ENCODE measurements around the gene SLC39A12. TPM values are rescaled to one million over a fixed set of nuclear protein-coding genes. Genes with fewer than 3 reads are reported as not detected.

SLC39A12 gene
- total RNA-seq, 2 donors from 2014 or later, result not detected

- Mint-ChIP-seq H3K9me3 (no peaks in the 10 kb centered on the region), H3K36me3 (ENCODE audit: insufficient read depth in 2 of 2) (no peaks in the 10 kb centered on the region), H3K27ac (no peak overlapping the region), H3K27me3 (ENCODE audit: low read depth) (no peaks in the 10 kb centered on the region), H3K4me3 (no peak overlapping the region), H3K4me1 (ENCODE audit: low read depth) (no peaks in the 10 kb centered on the region)
- no peak for DNase-seq
- no peak for ATAC-seq (replicated peaks in 1 of 2)
These were observed 91.7 kb downstream of the SLC39A12 start for GRCh38 chr10:18043148-18044006.

GRCh38 chr10:18044976-18045720, 93.4 kb downstream of the SLC39A12 start:
- ATAC-seq (replicated peaks in 1 of 2), result no peak

GRCh38 chr10:18056583-18056982, 104.9 kb downstream of the SLC39A12 start:
- H3K27ac Mint-ChIP-seq, result no peak overlapping the region
- ATAC-seq (replicated peaks in 1 of 2), result no peak
- no peak for DNase-seq
- no peaks in the 10 kb centered on the region for H3K27me3 Mint-ChIP-seq (ENCODE audit: low read depth)
- no peak overlapping the region for H3K4me3 Mint-ChIP-seq
- no peaks in the 10 kb centered on the region for H3K4me1 Mint-ChIP-seq (ENCODE audit: low read depth)
- H3K9me3 Mint-ChIP-seq, result peaks cover 0 to 3% of the 10 kb centered on the region in 2 donors
- no peaks in the 10 kb centered on the region for H3K36me3 Mint-ChIP-seq (ENCODE audit: insufficient read depth in 2 of 2)

More at GRCh38 chr10:18044976-18045720, 93.4 kb downstream of the SLC39A12 start:
- no peak for DNase-seq
- Mint-ChIP-seq H3K4me1 (ENCODE audit: low read depth) (no peaks in the 10 kb centered on the region), H3K27ac (no peak overlapping the region), H3K27me3 (ENCODE audit: low read depth) (no peaks in the 10 kb centered on the region), H3K9me3 (no peaks in the 10 kb centered on the region), H3K36me3 (ENCODE audit: insufficient read depth in 2 of 2) (no peaks in the 10 kb centered on the region), H3K4me3 (no peak overlapping the region)

GRCh38 chr10:18059826-18060559, 108.3 kb downstream of the SLC39A12 start:
- peaks cover 0 to 5% of the 10 kb centered on the region in 2 donors for H3K9me3 Mint-ChIP-seq
- no peaks in the 10 kb centered on the region for H3K4me1 Mint-ChIP-seq (ENCODE audit: low read depth)
- H3K36me3 Mint-ChIP-seq (ENCODE audit: insufficient read depth in 2 of 2), result no peaks in the 10 kb centered on the region
- H3K27ac Mint-ChIP-seq, result no peak overlapping the region
- no peak for ATAC-seq (replicated peaks in 1 of 2)
- no peak overlapping the region for H3K4me3 Mint-ChIP-seq
- H3K27me3 Mint-ChIP-seq (ENCODE audit: low read depth), result no peaks in the 10 kb centered on the region
- no peak for DNase-seq

DNA sequence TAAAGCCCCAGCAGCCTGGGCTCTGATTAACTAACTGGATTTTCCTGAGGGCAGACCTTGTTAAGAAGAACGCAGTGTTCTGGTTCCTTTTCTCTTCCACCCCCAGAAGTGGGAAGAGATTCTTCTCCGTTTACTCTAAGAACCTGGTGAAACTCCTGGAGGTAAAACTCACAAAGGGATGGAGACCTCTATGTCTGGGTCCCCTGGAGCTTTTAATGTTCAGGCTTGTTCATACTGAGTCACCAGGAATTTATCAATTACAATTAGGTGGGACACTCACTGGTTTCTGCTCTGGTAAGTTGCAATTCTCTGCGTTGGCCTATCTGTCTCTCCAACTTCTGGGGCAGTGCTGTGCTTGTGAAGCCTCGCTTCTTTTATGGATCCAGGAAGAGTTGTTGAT, 115.2 kb downstream of the SLC39A12 start:
- H3K27me3 Mint-ChIP-seq (ENCODE audit: low read depth), result no peaks in the 10 kb centered on the region
- ATAC-seq (replicated peaks in 1 of 2) (no peak), DNase-seq (no peak)
- no peaks in the 10 kb centered on the region for H3K4me1 Mint-ChIP-seq (ENCODE audit: low read depth)
- peaks cover 2 to 3% of the 10 kb centered on the region in 2 donors for H3K9me3 Mint-ChIP-seq
- H3K27ac Mint-ChIP-seq, result no peak overlapping the region
- H3K4me3 Mint-ChIP-seq, result no peak overlapping the region
- peaks cover 0 to 2% of the 10 kb centered on the region in 2 donors for H3K36me3 Mint-ChIP-seq (ENCODE audit: insufficient read depth in 2 of 2)

- DNase-seq (no peak), ATAC-seq (replicated peaks in 1 of 2) (no peak)
- Mint-ChIP-seq H3K4me3 (no peak overlapping the region), H3K27ac (no peak overlapping the region), H3K9me3 (peaks cover 0 to 3% of the 10 kb centered on the region in 2 donors), H3K4me1 (ENCODE audit: low read depth) (no peaks in the 10 kb centered on the region), H3K36me3 (ENCODE audit: insufficient read depth in 2 of 2) (peaks cover 0 to 2% of the 10 kb centered on the region in 2 donors), H3K27me3 (ENCODE audit: low read depth) (no peaks in the 10 kb centered on the region)
These were observed 116.7 kb downstream of the SLC39A12 start for GRCh38 chr10:18068401-18068800.

GRCh38 chr10:18071591-18071990, 119.9 kb downstream of the SLC39A12 start:
- Mint-ChIP-seq H3K27ac (no peak overlapping the region), H3K4me3 (no peak overlapping the region), H3K9me3 (no peaks in the 10 kb centered on the region), H3K36me3 (ENCODE audit: insufficient read depth in 2 of 2) (no peaks in the 10 kb centered on the region), H3K4me1 (ENCODE audit: low read depth) (no peaks in the 10 kb centered on the region), H3K27me3 (ENCODE audit: low read depth) (no peaks in the 10 kb centered on the region)
- DNase-seq (no peak), ATAC-seq (replicated peaks in 1 of 2) (no peak)

DNA sequence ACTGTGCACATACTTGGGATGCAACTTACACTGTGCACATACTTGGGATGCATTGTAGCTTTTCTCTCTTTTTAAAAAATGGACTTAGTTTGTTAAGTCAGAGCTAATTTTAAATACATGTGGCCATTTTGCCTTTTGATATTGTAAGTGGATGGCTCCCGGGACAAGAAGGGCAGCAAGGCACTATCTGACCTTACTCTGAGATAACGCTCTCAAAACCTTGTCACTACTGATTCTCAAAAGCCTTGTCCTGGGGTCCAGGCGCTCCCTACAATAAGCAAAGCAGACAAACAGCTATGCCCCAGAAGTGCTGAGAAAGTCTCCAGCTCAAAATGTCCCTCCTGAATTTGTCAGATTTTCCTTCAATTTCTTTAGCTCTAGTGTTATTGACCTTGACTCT, 121.6 kb downstream of the SLC39A12 start:
- H3K27ac Mint-ChIP-seq, result no peak overlapping the region
- H3K9me3 Mint-ChIP-seq, result no peaks in the 10 kb centered on the region
- H3K36me3 Mint-ChIP-seq (ENCODE audit: insufficient read depth in 2 of 2), result no peaks in the 10 kb centered on the region
- DNase-seq, result no peak
- no peaks in the 10 kb centered on the region for H3K4me1 Mint-ChIP-seq (ENCODE audit: low read depth)
- H3K27me3 Mint-ChIP-seq (ENCODE audit: low read depth), result no peaks in the 10 kb centered on the region
- no peak overlapping the region for H3K4me3 Mint-ChIP-seq
- ATAC-seq (replicated peaks in 1 of 2), result no peak

DNA sequence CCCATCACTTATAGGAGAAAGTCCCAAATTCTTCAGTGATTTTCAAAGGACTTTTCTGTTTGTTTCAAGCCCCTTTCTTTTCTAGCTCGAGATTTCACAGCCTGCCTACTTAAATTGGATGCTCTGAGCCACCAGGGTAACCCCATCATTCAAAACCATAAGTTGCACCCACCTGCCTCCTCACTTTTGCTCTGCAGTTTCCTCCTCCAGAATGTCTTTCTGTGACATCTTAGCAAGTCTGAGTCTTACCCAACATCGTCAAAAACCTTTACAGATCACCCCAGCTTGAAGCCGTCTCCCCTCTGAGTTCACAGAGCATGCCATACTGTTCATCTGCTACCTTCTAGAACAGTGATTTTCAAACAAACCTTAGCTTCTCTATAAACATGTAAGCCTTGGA, 124.2 kb downstream of the SLC39A12 start:
- no peak for ATAC-seq (replicated peaks in 1 of 2)
- no peaks in the 10 kb centered on the region for H3K27me3 Mint-ChIP-seq (ENCODE audit: low read depth)
- no peaks in the 10 kb centered on the region for H3K9me3 Mint-ChIP-seq
- DNase-seq, result no peak
- H3K4me3 Mint-ChIP-seq, result no peak overlapping the region
- no peaks in the 10 kb centered on the region for H3K4me1 Mint-ChIP-seq (ENCODE audit: low read depth)
- no peaks in the 10 kb centered on the region for H3K36me3 Mint-ChIP-seq (ENCODE audit: insufficient read depth in 2 of 2)
- no peak overlapping the region for H3K27ac Mint-ChIP-seq

- no peak overlapping the region for H3K27ac Mint-ChIP-seq
- H3K27me3 Mint-ChIP-seq (ENCODE audit: low read depth), result no peaks in the 10 kb centered on the region
- H3K9me3 Mint-ChIP-seq, result peaks cover 0 to 2% of the 10 kb centered on the region in 2 donors
- no peak for ATAC-seq (replicated peaks in 1 of 2)
- no peak for DNase-seq
- no peaks in the 10 kb centered on the region for H3K36me3 Mint-ChIP-seq (ENCODE audit: insufficient read depth in 2 of 2)
- H3K4me3 Mint-ChIP-seq, result no peak overlapping the region
- H3K4me1 Mint-ChIP-seq (ENCODE audit: low read depth), result no peaks in the 10 kb centered on the region
These were observed 128.1 kb downstream of the SLC39A12 start for GRCh38 chr10:18079665-18080295.

DNA sequence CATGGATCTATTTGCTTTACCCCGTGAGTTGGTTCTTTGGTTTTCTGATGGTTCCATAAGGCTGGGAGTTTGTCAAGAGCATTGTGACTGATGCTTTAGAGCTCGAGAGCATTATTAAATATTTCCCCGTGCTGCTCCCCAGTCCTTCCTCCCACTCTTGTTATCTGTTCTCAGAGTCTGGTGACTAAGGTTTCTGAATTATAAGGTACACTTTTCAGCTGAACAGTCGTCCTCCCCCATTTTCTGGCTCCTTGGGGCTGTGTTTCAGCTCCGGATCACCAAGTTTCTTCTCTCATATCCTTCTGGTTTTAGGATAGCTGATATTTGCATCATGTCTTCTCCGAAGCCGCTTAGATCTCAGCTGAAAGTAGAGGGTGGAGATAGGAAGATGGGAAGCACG, 130.7 kb downstream of the SLC39A12 start:
- no peaks in the 10 kb centered on the region for H3K4me1 Mint-ChIP-seq (ENCODE audit: low read depth)
- H3K27me3 Mint-ChIP-seq (ENCODE audit: low read depth), result no peaks in the 10 kb centered on the region
- H3K27ac Mint-ChIP-seq, result no peak overlapping the region
- H3K36me3 Mint-ChIP-seq (ENCODE audit: insufficient read depth in 2 of 2), result no peaks in the 10 kb centered on the region
- no peak for ATAC-seq (replicated peaks in 1 of 2)
- no peak for DNase-seq
- peaks cover 0 to 2% of the 10 kb centered on the region in 2 donors for H3K9me3 Mint-ChIP-seq
- no peak overlapping the region for H3K4me3 Mint-ChIP-seq

DNA sequence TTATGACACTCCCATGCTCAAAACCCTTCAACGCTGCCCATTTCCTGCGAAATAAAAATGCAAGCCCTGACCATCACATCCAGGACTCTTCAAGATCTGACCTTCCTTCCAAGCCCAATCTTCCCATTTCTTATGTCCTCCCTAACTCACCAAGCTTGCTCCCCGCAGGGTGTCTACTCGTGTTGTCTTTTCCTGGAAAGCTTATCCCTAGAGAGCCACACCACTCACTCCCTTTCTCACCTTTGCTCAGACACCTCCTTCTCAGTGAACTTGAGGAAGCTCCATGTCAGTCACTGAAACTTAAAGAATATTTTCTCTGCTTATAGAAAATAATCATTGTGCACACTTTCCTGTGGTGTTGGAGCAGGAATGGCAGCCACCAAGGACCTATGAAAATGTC, 134.1 kb downstream of the SLC39A12 start:
- ATAC-seq (replicated peaks in 1 of 2) (no peak), DNase-seq (no peak)
- H3K36me3 Mint-ChIP-seq (ENCODE audit: insufficient read depth in 2 of 2), result no peaks in the 10 kb centered on the region
- H3K27me3 Mint-ChIP-seq (ENCODE audit: low read depth), result no peaks in the 10 kb centered on the region
- no peaks in the 10 kb centered on the region for H3K4me1 Mint-ChIP-seq (ENCODE audit: low read depth)
- no peak overlapping the region for H3K27ac Mint-ChIP-seq
- no peak overlapping the region for H3K4me3 Mint-ChIP-seq
- peaks cover 2 to 4% of the 10 kb centered on the region in 2 donors for H3K9me3 Mint-ChIP-seq
